Lung microvascular endothelial cell (primary cell): ENCODE results near the gene GGCX. TPM values are rescaled to one million over a fixed set of nuclear protein-coding genes. Genes with fewer than 3 reads are reported as not detected.

Experiments used
- DNase-seq, 2 donors: peaks; one replicate each; pipeline versions ENCODE4 v3.0.0 to v3.0.0-alpha.2; 2010; ENCODE audit warnings: low read depth in 2 of 2
- total RNA-seq: library from RNA; depleted of rRNA; stranded (reverse); fragments of >200 nt; gene quantifications from 2 replicates; pipeline ENCODE4 v1.2.1, GENCODE V29; 2014

Gene GGCX
- total RNA-seq, 1 donor from 2014 or later: 31.9 TPM

GRCh38 chr2:85541753-85542457, 19.4 kb downstream of the GGCX start:
- no peak for DNase-seq

DNA sequence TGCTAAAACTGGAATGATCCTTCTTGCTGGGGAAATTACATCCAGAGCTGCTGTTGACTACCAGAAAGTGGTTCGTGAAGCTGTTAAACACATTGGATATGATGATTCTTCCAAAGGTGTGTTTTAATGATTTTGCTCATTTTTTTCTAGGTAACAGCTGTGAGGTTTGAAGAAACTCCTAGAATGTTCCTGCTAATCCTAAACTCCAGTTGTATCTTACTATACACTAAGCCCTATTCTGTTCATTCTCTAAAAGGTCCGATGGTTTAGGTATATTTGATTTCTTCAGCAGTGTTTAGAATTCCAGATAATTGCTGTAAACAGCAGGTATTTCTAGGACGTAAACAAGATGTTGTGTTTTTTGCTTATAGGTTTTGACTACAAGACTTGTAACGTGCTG, 20.0 kb downstream of the GGCX start:
- no peak for DNase-seq

DNA sequence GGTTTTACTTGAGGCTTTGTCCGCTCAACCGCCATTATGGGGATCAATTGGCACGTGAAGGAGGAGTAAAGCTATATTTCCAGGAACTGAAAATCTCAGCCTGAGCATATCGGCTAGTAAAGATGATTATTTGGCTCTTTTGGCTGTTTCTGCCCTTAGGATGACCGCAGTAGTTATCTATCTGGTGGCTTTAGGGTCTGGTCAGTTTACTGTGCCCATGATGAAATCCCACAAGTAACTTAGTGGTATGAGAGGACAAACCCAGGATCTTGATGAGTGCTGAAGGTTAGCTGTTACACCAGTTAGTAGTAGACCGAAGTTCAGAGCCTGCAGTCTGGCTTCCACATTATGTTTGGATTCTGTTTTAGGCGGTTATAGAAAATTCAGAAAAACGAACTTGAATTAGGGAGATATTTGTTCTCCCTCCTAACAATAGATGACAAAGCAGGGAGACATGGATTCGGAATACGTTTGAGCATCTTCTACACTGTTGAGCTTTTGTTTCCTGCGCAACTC, 21.1 kb downstream of the GGCX start:
- peak; percentile 24 to 28 for DNase-seq

DNA sequence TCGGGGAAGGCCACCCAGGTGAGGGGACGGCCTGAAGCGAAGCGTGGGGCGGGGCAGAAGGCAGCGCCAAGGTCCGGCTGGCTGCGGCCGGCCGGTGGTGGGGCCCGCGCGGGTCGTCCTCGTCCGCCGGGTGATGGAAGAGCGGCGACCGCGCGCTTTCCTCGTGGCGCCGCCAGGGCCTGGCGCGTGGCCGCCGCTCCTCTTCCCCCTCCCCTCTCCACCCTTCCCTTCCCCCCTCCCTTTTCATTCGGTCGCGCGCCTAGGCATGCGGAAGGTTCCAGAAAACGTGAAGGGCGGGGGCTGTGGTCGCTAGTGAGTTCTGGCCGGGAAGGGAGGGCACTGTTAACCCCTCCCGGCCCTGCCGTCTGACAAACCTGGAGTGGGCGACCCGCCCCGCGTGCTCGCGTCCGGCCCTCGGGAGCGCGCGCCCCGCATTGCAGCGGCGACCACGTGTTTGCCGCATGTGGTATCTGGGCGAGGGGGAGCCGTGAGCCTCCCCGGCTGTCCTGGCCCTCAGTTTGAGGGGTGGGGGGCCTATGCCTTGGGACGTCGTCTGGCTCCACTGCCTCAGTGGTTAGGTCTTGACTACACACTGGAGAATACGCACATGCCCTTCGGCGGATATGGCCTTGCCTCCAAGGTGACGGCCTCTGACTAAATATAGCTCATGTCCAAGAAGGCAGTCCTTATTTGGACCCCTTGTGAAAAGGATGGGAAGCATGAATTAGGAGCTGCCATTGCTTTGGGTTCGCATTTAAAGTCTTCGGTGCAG, 21.7 kb downstream of the GGCX start:
- DNase-seq: peak; percentile 68 to 80

DNA sequence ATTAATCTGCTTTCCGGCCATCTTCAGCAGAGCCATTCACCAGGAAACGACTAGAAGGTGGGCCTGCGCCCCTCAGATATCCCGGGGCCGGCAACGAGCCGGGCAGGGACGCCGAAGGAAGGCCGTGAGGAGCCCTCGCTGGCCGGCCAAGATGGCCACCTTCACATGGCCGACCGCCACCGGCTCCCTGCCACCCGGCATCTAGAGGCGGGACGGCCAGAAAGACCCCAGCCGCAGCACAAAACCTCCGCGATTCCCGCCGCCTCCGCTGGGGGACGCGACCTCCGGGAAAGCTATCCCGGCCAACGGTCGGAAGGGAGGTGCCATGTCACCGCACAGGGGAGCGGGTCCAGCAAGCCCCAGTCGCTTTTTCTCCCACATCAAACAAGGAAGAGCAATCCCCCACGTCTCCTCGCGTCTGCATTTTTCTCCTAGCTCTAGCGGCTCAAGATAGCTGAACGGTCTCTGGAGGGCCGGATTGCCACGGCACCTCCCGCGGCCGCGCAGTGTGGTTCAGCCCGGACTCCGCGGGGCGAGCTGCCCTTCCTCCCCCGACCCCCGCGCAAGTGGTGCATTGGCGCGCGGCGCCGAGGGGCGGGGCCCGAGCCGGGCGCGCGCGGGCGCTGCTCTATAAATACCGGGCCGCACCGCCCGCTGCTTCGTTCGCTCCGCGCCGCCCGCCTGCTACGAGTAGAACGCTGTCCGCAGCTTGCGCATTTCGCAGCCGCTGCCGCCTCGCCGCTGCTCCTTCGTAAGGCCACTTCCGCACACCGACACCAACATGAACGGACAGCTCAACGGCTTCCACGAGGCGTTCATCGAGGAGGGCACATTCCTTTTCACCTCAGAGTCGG, 22.6 kb downstream of the GGCX start, which contains the start of gene MAT2A:
MAT2A (plus strand) TSS at position 662 of the 854 bp plus-strand sequence; CDS start at position 782, 120 bp downstream.
- peak; percentile 93 to 97 for DNase-seq

GRCh38 chr2:85537600-85538506, 23.4 kb downstream of the GGCX start:
- DNase-seq: peak; percentile 48 to 64

DNA sequence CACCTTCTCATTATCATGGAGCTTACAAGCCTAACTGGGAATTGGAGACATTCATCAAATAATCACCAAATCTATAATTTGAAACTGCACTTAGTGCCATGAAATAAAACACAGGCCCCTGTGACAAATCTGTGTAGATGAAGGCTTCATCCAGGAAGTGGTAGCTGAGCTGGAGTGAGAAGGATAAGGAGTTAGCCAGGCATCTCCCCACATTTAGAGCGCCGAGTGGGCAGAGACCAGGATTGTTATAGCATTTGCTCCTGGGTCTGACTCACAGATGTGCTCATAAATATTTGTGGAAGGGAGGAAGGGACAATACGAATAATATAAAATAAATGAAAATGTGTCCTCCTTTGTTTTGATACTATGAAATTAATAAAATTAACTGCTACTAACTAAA, 24.8 kb downstream of the GGCX start:
- DNase-seq: peak in 1 of 2 donors; percentile 77

- DNase-seq: no peak
These were observed 26.4 kb downstream of the GGCX start for GRCh38 chr2:85534881-85535280.

- no peak for DNase-seq
These were observed 27.2 kb downstream of the GGCX start for GRCh38 chr2:85534099-85534498.

- DNase-seq: no peak
These were observed 29.7 kb downstream of the GGCX start for GRCh38 chr2:85531589-85531988.

DNA sequence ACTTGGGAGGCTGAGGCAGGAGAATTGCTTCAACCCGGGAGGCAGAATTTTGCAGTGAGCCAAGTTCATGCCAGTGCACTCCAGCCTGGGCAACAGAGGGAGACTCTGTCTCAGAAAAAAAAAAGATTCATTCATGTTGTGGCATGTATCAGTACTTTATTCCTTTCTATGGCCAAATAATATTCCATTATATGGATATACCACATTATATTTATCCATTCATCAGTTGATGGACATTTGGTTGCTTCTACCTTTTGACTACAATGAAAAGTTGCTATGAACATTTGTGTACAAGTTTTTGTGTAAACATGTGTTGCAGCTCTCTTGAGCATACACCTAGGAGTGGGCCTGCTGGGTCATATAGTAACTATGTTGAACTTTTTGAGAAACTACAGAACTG, 31.5 kb downstream of the GGCX start:
- no peak for DNase-seq

GRCh38 chr2:85528355-85528754, 32.9 kb downstream of the GGCX start:
- no peak for DNase-seq

GRCh38 chr2:85527787-85528186, 33.5 kb downstream of the GGCX start:
- DNase-seq: no peak

- no peak for DNase-seq
These were observed 35.7 kb downstream of the GGCX start for GRCh38 chr2:85525567-85525966.

DNA sequence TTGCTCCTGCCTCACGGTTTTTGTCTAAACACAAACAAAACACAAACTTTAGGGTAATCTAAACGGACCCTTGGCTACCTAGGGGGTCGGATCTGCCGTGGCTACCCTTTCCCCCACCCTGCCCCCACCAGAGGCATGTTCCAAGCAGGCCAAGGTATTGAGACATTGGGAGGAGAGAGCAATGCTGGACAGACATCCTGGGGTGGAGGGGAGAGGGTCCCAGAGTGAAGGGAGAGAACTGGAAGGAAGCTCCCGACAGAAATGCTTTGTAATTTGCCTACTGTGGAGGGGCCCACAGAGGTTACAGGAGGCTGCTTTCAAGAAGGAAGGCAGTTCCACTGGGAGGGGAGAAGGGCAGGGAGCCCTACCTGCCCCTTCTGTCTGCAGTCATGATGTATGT, 36.3 kb downstream of the GGCX start:
- DNase-seq: no peak

DNA sequence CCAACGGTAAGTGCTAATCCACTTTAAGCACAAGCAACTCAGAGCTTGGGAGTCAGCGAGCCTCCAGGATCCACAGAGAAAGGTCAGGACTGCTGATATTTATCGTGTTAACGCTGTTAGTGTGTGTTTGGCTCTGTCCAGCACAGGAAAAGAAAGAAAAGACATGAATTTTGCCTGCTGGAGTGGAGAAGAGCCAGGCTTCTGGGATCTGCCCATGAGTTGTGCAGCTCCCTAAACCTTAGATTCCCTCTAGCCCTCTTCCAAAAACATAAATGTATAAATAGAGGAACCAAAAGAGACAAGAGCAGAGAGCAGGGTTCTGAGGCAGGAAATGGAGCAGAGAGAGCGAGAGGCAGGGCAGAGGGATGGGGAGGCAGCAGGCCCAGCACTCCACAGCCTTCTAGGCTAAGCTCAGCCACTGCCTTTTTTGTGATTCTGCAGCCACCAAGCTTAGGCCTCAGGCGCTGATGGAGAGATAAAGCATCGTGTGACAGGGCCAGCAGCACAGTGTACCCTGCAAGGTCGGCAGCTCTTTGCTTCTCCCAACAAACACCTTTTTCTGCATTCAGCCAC, 36.9 kb downstream of the GGCX start:
- peak; percentile 23 to 38 for DNase-seq

GRCh38 chr2:85523903-85524335, 37.4 kb downstream of the GGCX start:
- no peak for DNase-seq

- DNase-seq: no peak
These were observed 38.0 kb downstream of the GGCX start for GRCh38 chr2:85523062-85523902.

DNA sequence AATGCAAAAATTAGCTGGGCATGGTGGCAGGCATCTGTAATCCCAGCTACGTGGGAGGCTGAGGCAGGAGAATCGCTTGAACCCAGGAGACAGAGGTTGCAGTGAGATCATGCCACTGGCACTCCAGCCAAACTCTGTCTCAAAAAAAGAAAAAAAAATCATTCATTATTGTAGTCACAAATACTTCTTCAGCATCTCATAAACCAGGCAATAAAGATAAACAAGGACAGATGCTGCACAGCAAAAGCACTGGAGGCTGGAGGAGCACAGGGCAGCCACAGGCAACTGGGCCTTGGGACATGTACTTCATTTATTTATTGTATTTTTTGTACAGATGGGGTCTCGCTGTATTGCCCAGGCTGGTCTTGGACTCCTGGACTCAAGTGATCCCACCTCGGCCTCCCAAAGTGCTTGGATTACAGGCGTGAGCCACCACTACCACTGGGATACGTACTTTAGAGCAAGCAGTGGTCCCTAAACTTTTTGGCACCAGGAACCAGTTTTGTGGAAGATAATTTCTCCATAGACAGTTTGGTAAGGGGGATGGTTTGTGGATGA, 39.1 kb downstream of the GGCX start:
- DNase-seq: no peak
